Stimulated activated naive CD8-positive, alpha-beta T cell treated with anti-CD3 and anti-CD28 coated beads, Interleukin-15, Interleukin-2, amounts not matched to agents 100 ng/mL and 50 ng/mL, for 24 hours (primary cell): ENCODE measurements around the gene LTN1.
A peak's percentile ranks its signal among the peaks of the same experiment; 100 is the strongest.
"Not testable (repeated sequence)": the region's sequence is repeated elsewhere in the genome, so short reads cannot be mapped to it uniquely, and the experiment has no call there.

Experiments used
- H3K27ac Mint-ChIP-seq: one replicate; pipeline ENCODE4 v1.8.0; 2021; ENCODE audit warnings: mild to moderate bottlenecking, mixed read lengths
- H3K27me3 Mint-ChIP-seq: one replicate; pipeline ENCODE4 v1.8.0; 2021; ENCODE audit warnings: mixed read lengths
- H3K36me3 Mint-ChIP-seq: one replicate; pipeline ENCODE4 v1.8.0; 2021; ENCODE audit warnings: low read depth, mixed read lengths
- H3K4me1 Mint-ChIP-seq: one replicate; pipeline ENCODE4 v1.8.0; 2021; ENCODE audit warnings: low read depth, mixed read lengths
- H3K4me3 Mint-ChIP-seq: one replicate; pipeline ENCODE4 v1.8.0; 2021; ENCODE audit warnings: mild to moderate bottlenecking, mixed read lengths
- H3K9me3 Mint-ChIP-seq: one replicate; pipeline ENCODE4 v1.8.0; 2021; ENCODE audit warnings: mixed read lengths

Gene LTN1

GRCh38 chr21:28992526-28993292 lies at the start of gene LTN1:
Gene LTN1, minus strand, starts transcription at chr21:28992877. Its CDS starts 72 bp downstream, at chr21:28992805.
- peaks cover 60% of the 10 kb centered on the region for H3K4me1 Mint-ChIP-seq
- no peaks in the 10 kb centered on the region for H3K27me3 Mint-ChIP-seq
- peak within 1 kb of the TSS; percentile 97 for H3K4me3 Mint-ChIP-seq
- H3K27ac Mint-ChIP-seq: peak within 1 kb of the TSS; percentile 95
- no peaks in the 10 kb centered on the region for H3K9me3 Mint-ChIP-seq
- H3K36me3 Mint-ChIP-seq: peaks cover 13% of the 10 kb centered on the region

- no peaks in the 10 kb centered on the region for H3K27me3 Mint-ChIP-seq
- H3K9me3 Mint-ChIP-seq: no peaks in the 10 kb centered on the region
- H3K4me3 Mint-ChIP-seq: no peak overlapping the region
- H3K27ac Mint-ChIP-seq: no peak overlapping the region
- H3K4me1 Mint-ChIP-seq: peaks cover 5% of the 10 kb centered on the region
- peaks cover 76% of the 10 kb centered on the region for H3K36me3 Mint-ChIP-seq
Observed at GRCh38 chr21:29034678-29035077, 42.0 kb upstream of the LTN1 start.

GRCh38 chr21:29033871-29034270 lies 41.2 kb upstream of the LTN1 start:
- peak overlapping the region; percentile 6 for H3K27ac Mint-ChIP-seq
- H3K9me3 Mint-ChIP-seq: no peaks in the 10 kb centered on the region
- H3K36me3 Mint-ChIP-seq: peaks cover 76% of the 10 kb centered on the region

GRCh38 chr21:29033301-29033700 lies 40.6 kb upstream of the LTN1 start:
- Mint-ChIP-seq H3K27ac (peak overlapping the region; percentile 6), H3K9me3 (no peaks in the 10 kb centered on the region), H3K27me3 (no peaks in the 10 kb centered on the region), H3K36me3 (peaks cover 74% of the 10 kb centered on the region), H3K4me3 (no peak overlapping the region), H3K4me1 (peaks cover 9% of the 10 kb centered on the region)

More at GRCh38 chr21:29033871-29034270, 41.2 kb upstream of the LTN1 start:
- H3K4me3 Mint-ChIP-seq: no peak overlapping the region
- no peaks in the 10 kb centered on the region for H3K27me3 Mint-ChIP-seq
- peaks cover 9% of the 10 kb centered on the region for H3K4me1 Mint-ChIP-seq

GRCh38 chr21:29030909-29031308 lies 38.2 kb upstream of the LTN1 start:
- H3K27me3 Mint-ChIP-seq: no peaks in the 10 kb centered on the region
- peaks cover 61% of the 10 kb centered on the region for H3K36me3 Mint-ChIP-seq
- peak overlapping the region; percentile 9 for H3K27ac Mint-ChIP-seq
- H3K4me3 Mint-ChIP-seq: no peak overlapping the region
- no peaks in the 10 kb centered on the region for H3K9me3 Mint-ChIP-seq
- peaks cover 18% of the 10 kb centered on the region for H3K4me1 Mint-ChIP-seq

- Mint-ChIP-seq H3K27ac (no peak overlapping the region), H3K4me1 (peaks cover 32% of the 10 kb centered on the region), H3K27me3 (no peaks in the 10 kb centered on the region), H3K4me3 (no peak overlapping the region), H3K9me3 (no peaks in the 10 kb centered on the region), H3K36me3 (peaks cover 67% of the 10 kb centered on the region)
Observed at GRCh38 chr21:29029524-29029923, 36.8 kb upstream of the LTN1 start.

- H3K9me3 Mint-ChIP-seq: no peaks in the 10 kb centered on the region
- peaks cover 55% of the 10 kb centered on the region for H3K4me1 Mint-ChIP-seq
- H3K36me3 Mint-ChIP-seq: peaks cover 37% of the 10 kb centered on the region
- H3K27ac Mint-ChIP-seq: peak overlapping the region; percentile 99
- H3K4me3 Mint-ChIP-seq: peak overlapping the region; percentile 100
- H3K27me3 Mint-ChIP-seq: no peaks in the 10 kb centered on the region
Observed at GRCh38 chr21:29025328-29025713, 32.6 kb upstream of the LTN1 start.

- H3K4me1 Mint-ChIP-seq: peaks cover 60% of the 10 kb centered on the region
- H3K27me3 Mint-ChIP-seq: no peaks in the 10 kb centered on the region
- peaks cover 36% of the 10 kb centered on the region for H3K36me3 Mint-ChIP-seq
- H3K9me3 Mint-ChIP-seq: no peaks in the 10 kb centered on the region
- peak within 1 kb of the TSS; percentile 99 for H3K27ac Mint-ChIP-seq
- H3K4me3 Mint-ChIP-seq: peak within 1 kb of the TSS; percentile 100
Observed at GRCh38 chr21:29024474-29025327, 32.0 kb upstream of the LTN1 start, which contains the start of gene USP16. Gene USP16, plus strand, starts transcription at chr21:29024668. Its CDS starts 3,246 bp downstream, at chr21:29027914.

GRCh38 chr21:29022166-29022565 lies 29.5 kb upstream of the LTN1 start:
- no peaks in the 10 kb centered on the region for H3K9me3 Mint-ChIP-seq
- peak overlapping the region; percentile 80 for H3K27ac Mint-ChIP-seq
- H3K4me3 Mint-ChIP-seq: no peak overlapping the region
- no peaks in the 10 kb centered on the region for H3K27me3 Mint-ChIP-seq
- peaks cover 68% of the 10 kb centered on the region for H3K4me1 Mint-ChIP-seq
- H3K36me3 Mint-ChIP-seq: peaks cover 33% of the 10 kb centered on the region

- H3K9me3 Mint-ChIP-seq: no peaks in the 10 kb centered on the region
- H3K27ac Mint-ChIP-seq: peak overlapping the region; percentile 96
- peak overlapping the region; percentile 87 for H3K4me3 Mint-ChIP-seq
- no peaks in the 10 kb centered on the region for H3K27me3 Mint-ChIP-seq
- peaks cover 10% of the 10 kb centered on the region for H3K36me3 Mint-ChIP-seq
- peaks cover 36% of the 10 kb centered on the region for H3K4me1 Mint-ChIP-seq
Observed at GRCh38 chr21:29018540-29018939, 25.9 kb upstream of the LTN1 start.

GRCh38 chr21:29017639-29018237 lies 25.1 kb upstream of the LTN1 start:
- Mint-ChIP-seq H3K36me3 (peaks cover 10% of the 10 kb centered on the region), H3K4me1 (peaks cover 29% of the 10 kb centered on the region), H3K27ac (peak overlapping the region; percentile 89), H3K9me3 (no peaks in the 10 kb centered on the region), H3K4me3 (peak overlapping the region; percentile 87), H3K27me3 (no peaks in the 10 kb centered on the region)

- not testable (repeated sequence) for H3K27me3 Mint-ChIP-seq, H3K4me3 Mint-ChIP-seq, H3K4me1 Mint-ChIP-seq, H3K27ac Mint-ChIP-seq, H3K9me3 Mint-ChIP-seq
- peaks cover 14% of the 10 kb centered on the region for H3K36me3 Mint-ChIP-seq
Observed at GRCh38 chr21:29011236-29011635, 18.6 kb upstream of the LTN1 start.

GRCh38 chr21:29008367-29008766 lies 15.7 kb upstream of the LTN1 start:
- Mint-ChIP-seq H3K36me3 (peaks cover 14% of the 10 kb centered on the region), H3K9me3 (no peaks in the 10 kb centered on the region), H3K4me3 (no peak overlapping the region), H3K27me3 (no peaks in the 10 kb centered on the region), H3K27ac (no peak overlapping the region), H3K4me1 (peaks cover 6% of the 10 kb centered on the region)

GRCh38 chr21:29007810-29008209 lies 15.1 kb upstream of the LTN1 start:
- H3K27ac Mint-ChIP-seq: no peak overlapping the region
- no peak overlapping the region for H3K4me3 Mint-ChIP-seq
- peaks cover 6% of the 10 kb centered on the region for H3K4me1 Mint-ChIP-seq
- H3K27me3 Mint-ChIP-seq: no peaks in the 10 kb centered on the region
- no peaks in the 10 kb centered on the region for H3K9me3 Mint-ChIP-seq
- H3K36me3 Mint-ChIP-seq: peaks cover 14% of the 10 kb centered on the region

- no peaks in the 10 kb centered on the region for H3K9me3 Mint-ChIP-seq
- peaks cover 14% of the 10 kb centered on the region for H3K36me3 Mint-ChIP-seq
- no peaks in the 10 kb centered on the region for H3K27me3 Mint-ChIP-seq
- H3K4me1 Mint-ChIP-seq: peaks cover 9% of the 10 kb centered on the region
- H3K4me3 Mint-ChIP-seq: no peak overlapping the region
- no peak overlapping the region for H3K27ac Mint-ChIP-seq
Observed at GRCh38 chr21:29007135-29007534, 14.5 kb upstream of the LTN1 start.
